ENCODE data around the gene NR4A3. TPM values are rescaled to one million over a fixed set of nuclear protein-coding genes. Genes with fewer than 3 reads are reported as not detected.

NR4A3 gene
- total and polyA plus RNA-seq, 2 experiments from 2014 or later, result 0.10 to 0.17 TPM

- TF ChIP-seq CTCF (conservative IDR thresholded peaks at IDR 0.05; ENCODE audit: low read depth in 2 of 2), result no peak
These were observed 57.0 kb downstream of the NR4A3 start (continued) for GRCh38 chr9:99878651-99879050.

- Histone ChIP-seq H3K4me3 (no peak overlapping the region), H3K4me2 (no peak overlapping the region), H3K36me3 (ENCODE audit: insufficient read depth) (no peaks in the 10 kb centered on the region), H3K9me2 (ENCODE audit: insufficient read depth) (no peaks in the 10 kb centered on the region; the same call in none of the 2 replicates), H3K27ac (ENCODE audit: low read depth) (no peak overlapping the region), H3K79me2 (replicated peaks; ENCODE audit: insufficient read depth) (no peaks in the 10 kb centered on the region), H4K20me1 (replicated peaks; ENCODE audit: insufficient read depth) (no peaks in the 10 kb centered on the region), H3K4me1 (ENCODE audit: insufficient read depth) (no peaks in the 10 kb centered on the region), H2AFZ (no peak overlapping the region), H3F3A (replicated peaks; ENCODE audit: low read depth) (no peaks in the 10 kb centered on the region), H3K27me3 (ENCODE audit: insufficient read depth) (no peaks in the 10 kb centered on the region)
- H3K9me3 Mint-ChIP-seq, result no peaks in the 10 kb centered on the region; the same call in 1 of the 3 replicates
- H3K36me3 Mint-ChIP-seq (ENCODE audit: low read depth), result no peaks in the 10 kb centered on the region
- no peak for DNase-seq (ENCODE audit: low spot score)
- ATAC-seq, result no peak
- TF ChIP-seq CREB1 (CRISPR knock-in tag; IDR thresholded peaks at IDR 0.05; ENCODE audit: low read depth) (no peak), NANOG (IDR thresholded peaks at IDR 0.05; ENCODE audit: borderline replicate concordance) (no peak), ZNF114 (CRISPR knock-in tag; IDR thresholded peaks at IDR 0.05) (no peak), STAT1 (IDR thresholded peaks at IDR 0.05; ENCODE audit: unreplicated experiment) (no peak), REST (IDR thresholded peaks at IDR 0.05; ENCODE audit: unreplicated experiment) (no peak), JUNB (IDR thresholded peaks at IDR 0.05; ENCODE audit: unreplicated experiment) (no peak), POLR2AphosphoS5 (IDR thresholded peaks at IDR 0.05; ENCODE audit: low read depth) (no peak), EZH2phosphoT487 (IDR thresholded peaks at IDR 0.05; ENCODE audit: unreplicated experiment) (no peak), ZNF331 (CRISPR knock-in tag; IDR thresholded peaks at IDR 0.05; ENCODE audit: low read depth) (no peak), EZH2 (IDR thresholded peaks at IDR 0.05; ENCODE audit: low read depth, unreplicated experiment) (no peak), ZNF462 (CRISPR knock-in tag; IDR thresholded peaks at IDR 0.05) (no peak), ETS1 (IDR thresholded peaks at IDR 0.05) (no peak)
- no peak overlapping the region for H3K27ac Mint-ChIP-seq
- H3K4me3 Mint-ChIP-seq, result no peak overlapping the region
- no peaks in the 10 kb centered on the region for H3K27me3 Mint-ChIP-seq (ENCODE audit: insufficient read depth, low read depth, poor library complexity)
- no peaks in the 10 kb centered on the region for H3K4me1 Mint-ChIP-seq
These were observed 60.1 kb downstream of the NR4A3 start for GRCh38 chr9:99881769-99882168.

Measured in GM23338 (cell line).